Gastroesophageal sphincter (tissue), 3 donors: ENCODE measurements around the gene ACSF3.

Experiments
- EP300 ChIP-seq: sonication (generic); formaldehyde crosslinking; IDR thresholded peaks from one replicate; pipeline ENCODE4 v1.6.1; 2017; ENCODE audit warnings: antibody characterized with exemption, mild to moderate bottlenecking
- POLR2A ChIP-seq, 2 donors: fragments of 450-650 bp; IDR thresholded peaks; one replicate each; pipeline ENCODE4 v1.6.1; 2017; ENCODE audit warnings: antibody characterized with exemption in 2 of 2, mild to moderate bottlenecking in 2 of 2, moderate library complexity in 1 of 2
- POLR2AphosphoS5 ChIP-seq: sonication (generic); formaldehyde crosslinking; IDR thresholded peaks from one replicate; pipeline ENCODE4 v1.6.1; 2017; ENCODE audit warnings: antibody characterized with exemption
- TF ChIP-seq, protein P1 (sequence below), 4 experiments: fragments of 200-600 bp in 2 of 4; fragments of 450-650 bp in 2 of 4; sonication (generic) in 1 of 4; IDR thresholded peaks; one replicate each; pipeline ENCODE4 v1.5.1; 2017 to 2019; ENCODE audit warnings: antibody characterized with exemption in 4 of 4, mild to moderate bottlenecking in 2 of 4, moderate library complexity in 2 of 4

DNA sequence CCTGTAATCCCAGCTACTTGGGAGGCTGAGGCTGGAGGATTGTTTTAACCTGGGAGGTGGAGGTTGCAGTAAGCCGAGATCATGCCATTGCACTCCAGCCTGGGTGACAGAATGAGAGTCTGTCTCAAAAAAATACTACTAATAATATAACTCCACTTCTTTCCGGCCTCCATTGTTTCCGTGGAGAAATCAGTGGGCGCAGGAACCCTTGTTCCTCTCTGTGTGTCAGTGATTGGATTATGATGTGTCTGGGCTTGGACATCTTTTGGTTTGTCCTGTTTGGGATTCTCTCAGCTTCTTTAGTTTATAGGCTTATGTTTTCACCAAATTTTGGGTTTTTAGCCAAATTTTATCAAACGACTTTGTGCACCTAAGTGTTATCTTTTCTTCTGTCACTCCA lies 36.8 kb downstream of the ACSF3 start:
- TF ChIP-seq, protein P1, sequence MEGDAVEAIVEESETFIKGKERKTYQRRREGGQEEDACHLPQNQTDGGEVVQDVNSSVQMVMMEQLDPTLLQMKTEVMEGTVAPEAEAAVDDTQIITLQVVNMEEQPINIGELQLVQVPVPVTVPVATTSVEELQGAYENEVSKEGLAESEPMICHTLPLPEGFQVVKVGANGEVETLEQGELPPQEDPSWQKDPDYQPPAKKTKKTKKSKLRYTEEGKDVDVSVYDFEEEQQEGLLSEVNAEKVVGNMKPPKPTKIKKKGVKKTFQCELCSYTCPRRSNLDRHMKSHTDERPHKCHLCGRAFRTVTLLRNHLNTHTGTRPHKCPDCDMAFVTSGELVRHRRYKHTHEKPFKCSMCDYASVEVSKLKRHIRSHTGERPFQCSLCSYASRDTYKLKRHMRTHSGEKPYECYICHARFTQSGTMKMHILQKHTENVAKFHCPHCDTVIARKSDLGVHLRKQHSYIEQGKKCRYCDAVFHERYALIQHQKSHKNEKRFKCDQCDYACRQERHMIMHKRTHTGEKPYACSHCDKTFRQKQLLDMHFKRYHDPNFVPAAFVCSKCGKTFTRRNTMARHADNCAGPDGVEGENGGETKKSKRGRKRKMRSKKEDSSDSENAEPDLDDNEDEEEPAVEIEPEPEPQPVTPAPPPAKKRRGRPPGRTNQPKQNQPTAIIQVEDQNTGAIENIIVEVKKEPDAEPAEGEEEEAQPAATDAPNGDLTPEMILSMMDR (IDR thresholded peaks at IDR 0.05): no peak
- TF ChIP-seq POLR2A (IDR thresholded peaks at IDR 0.05) (no peak), EP300 (no peak), POLR2AphosphoS5 (no peak)
